ENCODE results near the gene CCNY.

CCNY gene

GRCh38 chr10:35331894-35332640, 4.2 kb upstream of the CCNY start:
- peak; percentile 73 for DNase-seq (ENCODE audit: low read depth)
- in situ Hi-C loops (cut with HindIII; ENCODE audit: low sequenced_read_pairs) = no loop called here
- H3K4me3 ChIP-seq (ENCODE audit: low read depth, low read length) = no peak overlapping the region
- no peak for TF ChIP-seq CTCF (IDR thresholded peaks at IDR 0.05; ENCODE audit: low read depth, low read length, missing control alignments)

DNA sequence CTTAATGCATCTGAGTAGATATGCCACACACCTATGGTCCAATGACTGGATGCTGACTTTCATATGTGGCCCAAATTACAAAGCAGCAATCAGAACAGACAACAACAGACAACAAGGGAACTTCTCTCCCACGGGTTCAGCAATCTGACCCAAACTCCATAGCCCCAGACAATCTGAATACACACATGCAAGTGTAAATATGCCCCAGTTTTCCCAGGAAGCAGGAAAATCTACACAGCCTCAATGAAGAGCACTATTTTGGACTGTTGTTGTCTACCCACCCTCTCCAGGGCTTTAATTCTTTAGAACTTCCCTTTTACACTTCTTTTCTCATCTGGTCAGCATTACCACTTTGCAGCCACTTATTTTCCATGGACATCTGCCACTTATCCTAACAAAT, 2.0 kb upstream of the CCNY start:
- TF ChIP-seq CTCF (IDR thresholded peaks at IDR 0.05; ENCODE audit: low read depth, low read length, missing control alignments) = no peak
- DNase-seq (ENCODE audit: low read depth) = no peak
- in situ Hi-C loops (cut with HindIII; ENCODE audit: low sequenced_read_pairs) = no loop called here
- H3K4me3 ChIP-seq (ENCODE audit: low read depth, low read length) = peak overlapping the region; percentile 3

- TF ChIP-seq CTCF (IDR thresholded peaks at IDR 0.05; ENCODE audit: low read depth, low read length, missing control alignments) = no peak
- peak overlapping the region; percentile 91 for H3K4me3 ChIP-seq (ENCODE audit: low read depth, low read length)
- in situ Hi-C loops (cut with HindIII; ENCODE audit: low sequenced_read_pairs) = no loop called here
- no peak for DNase-seq (ENCODE audit: low read depth)
These were observed 901 bp upstream of the CCNY start for GRCh38 chr10:35335133-35336083.

- no peak for TF ChIP-seq CTCF (IDR thresholded peaks at IDR 0.05; ENCODE audit: low read depth, low read length, missing control alignments)
- DNase-seq (ENCODE audit: low read depth) = no peak
- peak overlapping the region; percentile 91 for H3K4me3 ChIP-seq (ENCODE audit: low read depth, low read length)
- in situ Hi-C loops (cut with HindIII; ENCODE audit: low sequenced_read_pairs) = no loop called here
These were observed 863 bp downstream of the CCNY start for GRCh38 chr10:35336921-35337823.

DNA sequence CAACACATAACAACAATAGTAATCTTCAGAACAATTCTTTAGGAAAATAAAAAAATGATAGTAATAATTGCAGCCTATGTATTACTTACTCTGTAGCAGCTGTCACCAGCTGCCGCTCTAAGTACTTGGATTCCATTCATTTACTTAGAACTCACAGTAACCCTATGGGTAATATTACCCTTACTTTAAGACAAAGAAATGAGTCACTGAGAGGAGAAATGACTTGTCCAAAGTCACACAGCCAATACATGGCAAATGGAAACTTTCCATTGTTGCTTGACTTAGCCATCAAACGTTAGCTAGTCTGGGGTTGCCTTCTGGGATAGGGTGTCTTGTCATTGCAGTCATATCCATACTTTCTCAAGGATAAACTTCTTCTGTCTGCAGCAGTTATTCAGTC, 3.6 kb downstream of the CCNY start:
- no peak overlapping the region for H3K4me3 ChIP-seq (ENCODE audit: low read depth, low read length)
- no peak for DNase-seq (ENCODE audit: low read depth)
- TF ChIP-seq CTCF (IDR thresholded peaks at IDR 0.05; ENCODE audit: low read depth, low read length, missing control alignments) = no peak
- in situ Hi-C loops (cut with HindIII; ENCODE audit: low sequenced_read_pairs) = no loop called here

GRCh38 chr10:35340975-35341374, 4.7 kb downstream of the CCNY start:
- in situ Hi-C loops (cut with HindIII; ENCODE audit: low sequenced_read_pairs) = no loop called here
- H3K4me3 ChIP-seq (ENCODE audit: low read depth, low read length) = no peak overlapping the region
- DNase-seq (ENCODE audit: low read depth) = no peak
- no peak for TF ChIP-seq CTCF (IDR thresholded peaks at IDR 0.05; ENCODE audit: low read depth, low read length, missing control alignments)
